OCI-LY1 (cell line): ENCODE data around the gene ID2.

Experiments
- H2AFZ ChIP-seq: fragments of 200-600 bp; sonication (generic), shearing (Covaris generic); 2 replicates; pipeline ENCODE4 v1.6.0; 2014; ENCODE audit warnings: antibody characterized with exemption, mild to moderate bottlenecking, low read length
- H3F3A ChIP-seq: fragments of 200-600 bp; sonication (generic), shearing (Covaris generic); 2 replicates; pipeline ENCODE4 v1.6.0; 2014; ENCODE audit warnings: mild to moderate bottlenecking, antibody characterized with exemption, low read length, moderate library complexity; ENCODE audit not compliant: insufficient read depth
- H3K27ac ChIP-seq: fragments of 200-600 bp; sonication (generic); 2 replicates; pipeline ENCODE4 v1.5.1; 2014; ENCODE audit warnings: low read length, mixed run types, mild to moderate bottlenecking, low read depth; ENCODE audit not compliant: poor library complexity, severe bottlenecking
- H3K27me3 ChIP-seq: fragments of 200-600 bp; sonication (generic); 2 replicates; pipeline ENCODE4 v1.6.0; 2014; ENCODE audit warnings: antibody characterized with exemption, mild to moderate bottlenecking, low read length, moderate library complexity; ENCODE audit not compliant: insufficient read depth
- H3K36me3 ChIP-seq: fragments of 200-600 bp; sonication (generic); 2 replicates; pipeline ENCODE4 v1.6.1; 2014; ENCODE audit warnings: mild to moderate bottlenecking, antibody characterized with exemption, low read length, moderate library complexity, mixed read lengths; ENCODE audit not compliant: insufficient read depth
- H3K4me1 ChIP-seq: fragments of 200-600 bp; sonication (generic); 2 replicates; pipeline ENCODE4 v1.5.1; 2014; ENCODE audit warnings: mild to moderate bottlenecking, low read length, moderate library complexity; ENCODE audit not compliant: insufficient read depth, severe bottlenecking
- H3K4me2 ChIP-seq: fragments of 200-600 bp; sonication (generic), shearing (Covaris generic); 2 replicates; pipeline ENCODE4 v1.6.1; 2014; ENCODE audit warnings: low read length
- H3K4me3 ChIP-seq: fragments of 200-600 bp; sonication (generic); 2 replicates; pipeline ENCODE4 v1.5.1; 2014; ENCODE audit warnings: low read length, low read depth, mild to moderate bottlenecking, mixed read lengths; ENCODE audit not compliant: poor library complexity, severe bottlenecking
- H3K79me2 ChIP-seq: fragments of 200-600 bp; shearing (Covaris generic); 2 replicates; pipeline ENCODE4 v1.6.1; 2016; ENCODE audit warnings: mixed run types, low read length, mixed read lengths; ENCODE audit not compliant: insufficient read depth
- H3K9ac ChIP-seq: fragments of 200-600 bp; sonication (generic), shearing (Covaris generic); 2 replicates; pipeline ENCODE4 v1.6.1; 2014; ENCODE audit warnings: mild to moderate bottlenecking, low read length, mixed read lengths
- H3K9me2 ChIP-seq: fragments of 200-600 bp; sonication (generic), shearing (Covaris generic); 2 replicates; pipeline ENCODE4 v1.6.1; 2014; ENCODE audit warnings: low read depth, mild to moderate bottlenecking, low read length, mixed read lengths
- H3K9me3 ChIP-seq: fragments of 200-600 bp; shearing (Covaris generic); 2 replicates; pipeline ENCODE4 v1.6.1; 2014; ENCODE audit warnings: low read length, mixed read lengths
- H4K20me1 ChIP-seq: fragments of 200-600 bp; sonication (generic), shearing (Covaris generic); 2 replicates; pipeline ENCODE4 v1.6.0; 2016; ENCODE audit warnings: mild to moderate bottlenecking, low read length; ENCODE audit not compliant: insufficient read depth
- CTCF ChIP-seq: fragments of 200-600 bp; sonication (generic), shearing (Covaris generic); IDR thresholded peaks from 2 replicates; pipeline ENCODE4 v1.5.1; 2017; ENCODE audit warnings: mild to moderate bottlenecking, antibody characterized with exemption, low read length, moderate library complexity, mixed read lengths
- EZH2 ChIP-seq: fragments of 200-600 bp; sonication (generic), shearing (Covaris generic); IDR thresholded peaks from 2 replicates; pipeline ENCODE4 v1.8.0; 2017; ENCODE audit warnings: borderline replicate concordance, mixed run types, mild to moderate bottlenecking, antibody characterized with exemption, low read length, moderate library complexity, mixed read lengths

ID2 gene

GRCh38 chr2:8710951-8711350, 29.1 kb downstream of the ID2 start:
- Histone ChIP-seq H3K27me3 (no peaks in the 10 kb centered on the region; the same call in 1 of the 2 replicates), H3K36me3 (no peaks in the 10 kb centered on the region), H3K9ac (no peak overlapping the region), H3F3A (no peaks in the 10 kb centered on the region), H3K4me3 (no peak overlapping the region), H3K27ac (no peak overlapping the region), H3K79me2 (no peaks in the 10 kb centered on the region), H3K9me3 (0 out of 2 replicates have a peak, but pooled peaks cover 4% of the 10 kb centered on the region), H3K9me2 (no peaks in the 10 kb centered on the region), H3K4me1 (no peaks in the 10 kb centered on the region), H3K4me2 (no peak overlapping the region), H2AFZ (no peak overlapping the region), H4K20me1 (no peaks in the 10 kb centered on the region)
- TF ChIP-seq EZH2 (no peak), CTCF (no peak)

GRCh38 chr2:8714283-8714682, 32.4 kb downstream of the ID2 start:
- Histone ChIP-seq H2AFZ (no peak overlapping the region), H3K9me3 (0 out of 2 replicates have a peak, but pooled peaks cover 9% of the 10 kb centered on the region), H3K9ac (no peak overlapping the region), H4K20me1 (no peaks in the 10 kb centered on the region), H3K79me2 (no peaks in the 10 kb centered on the region), H3K4me3 (no peak overlapping the region), H3K27me3 (no peaks in the 10 kb centered on the region; the same call in 1 of the 2 replicates), H3K36me3 (no peaks in the 10 kb centered on the region; the same call in 1 of the 2 replicates), H3K9me2 (no peaks in the 10 kb centered on the region), H3K4me1 (no peaks in the 10 kb centered on the region), H3K4me2 (no peak overlapping the region), H3F3A (no peaks in the 10 kb centered on the region), H3K27ac (no peak overlapping the region)
- TF ChIP-seq EZH2 (no peak), CTCF (no peak)

GRCh38 chr2:8714971-8715370, 33.1 kb downstream of the ID2 start:
- Histone ChIP-seq H4K20me1 (no peaks in the 10 kb centered on the region), H3K79me2 (no peaks in the 10 kb centered on the region), H3K27me3 (no peaks in the 10 kb centered on the region; the same call in 1 of the 2 replicates), H3K4me1 (no peaks in the 10 kb centered on the region), H3K27ac (no peak overlapping the region), H3K9ac (no peak overlapping the region), H3K4me3 (no peak overlapping the region), H3K36me3 (no peaks in the 10 kb centered on the region; the same call in 1 of the 2 replicates), H2AFZ (no peak overlapping the region), H3K9me3 (0 out of 2 replicates have a peak, but pooled peaks cover 9% of the 10 kb centered on the region), H3K4me2 (no peak overlapping the region), H3K9me2 (no peaks in the 10 kb centered on the region), H3F3A (no peaks in the 10 kb centered on the region)
- TF ChIP-seq CTCF (no peak), EZH2 (no peak)
